Kidney (tissue), 14 donors: ENCODE measurements around the gene CLTB. TPM values are rescaled to one million over a fixed set of nuclear protein-coding genes. Genes with fewer than 3 reads are reported as not detected.

Source experiments
- DNase-seq, 5 donors: peaks; one replicate each; pipeline ENCODE4 v3.0.0-alpha.2; 2013 to 2020
- FAIRE-seq: peaks from 2 replicates; lab custom pipeline; 2012; peaks lifted over from hg19 to GRCh38; lab: Jason Lieb, UNC
- H3K27ac ChIP-seq, 2 donors: one replicate each; pipeline ENCODE4 v1.7.0; 2013; ENCODE audit warnings: low read depth in 2 of 2, low read length in 2 of 2, inconsistent platforms in 1 of 2
- H3K27me3 ChIP-seq: one replicate; pipeline ENCODE4 v1.7.1; 2013; ENCODE audit warnings: low read length, inconsistent platforms; ENCODE audit not compliant: control insufficient read depth, insufficient read depth
- H3K36me3 ChIP-seq, 3 donors: one replicate each; pipeline versions ENCODE4 v1.7.0 to v1.7.1; 2013; ENCODE audit warnings: low read length in 3 of 3, control low read depth in 1 of 3, inconsistent platforms in 1 of 3; ENCODE audit not compliant: insufficient read depth in 3 of 3, control insufficient read depth in 2 of 3
- H3K4me1 ChIP-seq, 3 donors: one replicate each; pipeline versions ENCODE4 v1.7.0 to v1.7.1; 2013; ENCODE audit warnings: low read length in 3 of 3, inconsistent platforms in 1 of 3, low read depth in 1 of 3; ENCODE audit not compliant: control insufficient read depth in 2 of 3, insufficient read depth in 2 of 3
- H3K4me3 ChIP-seq, 3 donors: one replicate each; pipeline versions ENCODE4 v1.7.0 to v1.8.1; 2013; ENCODE audit warnings: low read length in 3 of 3, control low read depth in 1 of 3, inconsistent platforms in 1 of 3
- H3K9ac ChIP-seq, 3 donors: one replicate each; pipeline versions ENCODE4 v1.7.0 to v1.7.1; 2013; ENCODE audit warnings: low read length in 3 of 3, control low read depth in 1 of 3, inconsistent platforms in 1 of 3
- H3K9me3 ChIP-seq, 3 donors: one replicate each; pipeline versions ENCODE4 v1.7.0 to v1.7.1; 2013; ENCODE audit warnings: low read length in 3 of 3, control low read depth in 1 of 3, inconsistent platforms in 1 of 3; ENCODE audit not compliant: control insufficient read depth in 2 of 3, insufficient read depth in 1 of 3
- intact Hi-C: fragments of 100-400 bp; cut with DNase I; formaldehyde crosslinking; loops from one replicate; pipeline ENCODE4 v1.11.1; 2022
- microRNA-seq: library from miRNA; unstranded; fragments of <30 nt; microRNA quantifications from one replicate; pipeline ENCODE4 v1.2.0, GENCODE V29; 2020
- polyA plus RNA-seq: library from polyadenylated mRNA; stranded (reverse); fragments of 350-450 nt; fragmentation: Illumina TruSeq; extraction: RNeasy Lipid Tissue Mini Kit (QIAGEN cat#74804); gene quantifications from one replicate; pipeline ENCODE4 v1.2.3, GENCODE V29; 2014; ENCODE audit warnings: low read depth, low replicate concordance; ENCODE audit not compliant: insufficient read depth
- total RNA-seq: library from RNA; stranded (reverse); fragmentation: NEBNext Ultra II Directional; extraction: Animal tissue kit (Norgen Biotek cat#: 25700); gene quantifications from one replicate; pipeline ENCODE4 v1.2.1, GENCODE V29; 2021
- TF ChIP-seq, protein P1 (sequence below): IDR thresholded peaks from 3 replicates; pipeline ENCODE4 v1.5.1; 2012; ENCODE audit warnings: mild to moderate bottlenecking, moderate library complexity, borderline replicate concordance; ENCODE audit not compliant: insufficient read depth; ENCODE audit errors: extremely low read depth
- donor health status: control.
- donor health status: control.
- donor health status: control.
- donor health status: control.
- donor health status: control.
- donor health status: DM: yes; HTN: yes; CAD: no.
- donor health status: Normal renal cell carcinoma (clear cell type).

The CLTB gene
- total and polyA plus RNA-seq, 2 donors from 2014 or later = 76.3 to 151 TPM

DNA sequence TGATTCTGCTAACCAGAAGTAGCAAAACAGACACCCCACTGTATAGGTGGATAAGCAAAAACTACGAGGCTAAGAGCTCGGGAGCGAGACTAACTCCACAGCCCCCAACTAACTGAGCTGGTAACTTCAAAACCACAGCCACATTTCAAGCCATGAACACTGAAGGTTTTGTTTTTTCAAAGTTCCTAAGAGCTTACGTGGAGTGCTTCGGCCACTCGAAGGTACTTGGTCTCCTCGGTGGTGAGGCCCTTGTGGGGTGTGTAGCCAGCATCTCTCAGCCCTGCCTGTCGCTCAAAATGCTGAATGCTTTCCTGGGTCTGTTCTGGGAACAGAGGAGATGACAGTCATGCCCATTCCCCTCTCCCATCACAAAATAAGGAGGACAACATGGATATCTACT is 65.9 kb downstream of the CLTB start:
- H3K4me1 ChIP-seq = peaks cover 0 to 2% (median 0%) of the 10 kb centered on the region in 3 donors
- no peak for DNase-seq
- TF ChIP-seq, protein P1, sequence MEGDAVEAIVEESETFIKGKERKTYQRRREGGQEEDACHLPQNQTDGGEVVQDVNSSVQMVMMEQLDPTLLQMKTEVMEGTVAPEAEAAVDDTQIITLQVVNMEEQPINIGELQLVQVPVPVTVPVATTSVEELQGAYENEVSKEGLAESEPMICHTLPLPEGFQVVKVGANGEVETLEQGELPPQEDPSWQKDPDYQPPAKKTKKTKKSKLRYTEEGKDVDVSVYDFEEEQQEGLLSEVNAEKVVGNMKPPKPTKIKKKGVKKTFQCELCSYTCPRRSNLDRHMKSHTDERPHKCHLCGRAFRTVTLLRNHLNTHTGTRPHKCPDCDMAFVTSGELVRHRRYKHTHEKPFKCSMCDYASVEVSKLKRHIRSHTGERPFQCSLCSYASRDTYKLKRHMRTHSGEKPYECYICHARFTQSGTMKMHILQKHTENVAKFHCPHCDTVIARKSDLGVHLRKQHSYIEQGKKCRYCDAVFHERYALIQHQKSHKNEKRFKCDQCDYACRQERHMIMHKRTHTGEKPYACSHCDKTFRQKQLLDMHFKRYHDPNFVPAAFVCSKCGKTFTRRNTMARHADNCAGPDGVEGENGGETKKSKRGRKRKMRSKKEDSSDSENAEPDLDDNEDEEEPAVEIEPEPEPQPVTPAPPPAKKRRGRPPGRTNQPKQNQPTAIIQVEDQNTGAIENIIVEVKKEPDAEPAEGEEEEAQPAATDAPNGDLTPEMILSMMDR = no peak
- no peak for FAIRE-seq
- H3K4me3 ChIP-seq = no peak overlapping the region
- H3K27me3 ChIP-seq = no peaks in the 10 kb centered on the region
- peaks cover 14 to 93% (median 63%) of the 10 kb centered on the region in 3 donors for H3K36me3 ChIP-seq
- H3K9ac ChIP-seq = no peak overlapping the region
- no peak overlapping the region for H3K27ac ChIP-seq
- no peaks in the 10 kb centered on the region for H3K9me3 ChIP-seq
- intact Hi-C loops = no loop called here

DNA sequence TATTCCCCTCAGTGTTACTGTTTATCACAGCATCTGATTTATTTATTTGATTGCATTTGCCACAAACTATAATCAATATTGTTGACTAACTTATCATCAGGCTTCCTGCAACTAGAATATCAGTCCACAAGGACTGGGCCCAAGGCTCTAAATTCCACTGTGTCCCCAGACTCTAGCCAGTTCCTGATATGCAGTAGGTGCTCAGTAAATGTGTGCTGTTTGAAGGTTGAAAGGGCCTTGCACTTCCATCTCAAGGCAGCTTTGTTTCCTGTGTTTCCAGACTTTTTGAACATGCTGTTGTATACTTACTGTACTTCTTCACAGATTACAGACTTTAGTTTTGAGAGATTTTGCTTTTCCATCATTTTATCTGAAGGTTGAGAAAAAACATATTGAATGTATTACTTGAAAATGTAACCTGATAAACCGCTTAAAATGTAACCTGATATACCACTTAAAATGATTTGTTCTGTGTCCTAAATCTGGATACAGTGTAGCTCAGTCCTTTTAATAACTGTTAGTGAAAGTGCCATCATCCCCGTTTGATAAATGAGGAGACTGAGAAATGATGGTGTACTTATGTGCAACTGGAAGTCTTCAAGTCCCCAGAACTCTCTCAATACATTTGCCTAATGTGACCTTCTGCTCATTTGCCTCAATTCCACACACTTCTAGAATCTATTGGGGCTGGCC is 73.4 kb downstream of the CLTB start:
- DNase-seq (no peak), FAIRE-seq (no peak)
- intact Hi-C loops = no loop called here
- Histone ChIP-seq H3K27me3 (no peaks in the 10 kb centered on the region), H3K9me3 (no peaks in the 10 kb centered on the region), H3K27ac (peak overlapping the region in 1 of 2 donors; percentile 73), H3K36me3 (peaks cover 4 to 22% (median 10%) of the 10 kb centered on the region in 3 donors), H3K4me3 (no peak overlapping the region), H3K9ac (no peak overlapping the region), H3K4me1 (peaks cover 0 to 15% (median 9%) of the 10 kb centered on the region in 3 donors)
- TF ChIP-seq, protein P1 = no peak

Small RNA genes within 50 kb of the gene (microRNA-seq; reads per million reads assigned to microRNA genes)
- gene MIR1271 = 12.2 reads per million, percentile 24 among the genes with 10 or more reads in this experiment

Other genes starting within 250 kb of the CLTB start
- gene SIMC1, start 178.1 kb downstream of the CLTB start, total RNA-seq = 10.0 TPM
- 4.1 TPM for gene SIMC1, start 178.1 kb downstream of the CLTB start, polyA plus RNA-seq
- 109 TPM for gene KIAA1191, start 54.8 kb downstream of the CLTB start, total RNA-seq
- gene KIAA1191, start 54.8 kb downstream of the CLTB start, polyA plus RNA-seq = 208 TPM
- 6.2 TPM for gene ARL10, start 51.1 kb downstream of the CLTB start, total RNA-seq
- gene ARL10, start 51.1 kb downstream of the CLTB start, polyA plus RNA-seq = 2.9 TPM
- 18.1 TPM for gene NOP16, start 27.9 kb downstream of the CLTB start, total RNA-seq
- 32.1 TPM for gene NOP16, start 27.9 kb downstream of the CLTB start, polyA plus RNA-seq
- gene HIGD2A, start 27.8 kb downstream of the CLTB start, total RNA-seq = 105 TPM
- 344 TPM for gene HIGD2A, start 27.8 kb downstream of the CLTB start, polyA plus RNA-seq
- 31.7 TPM for gene FAF2, start 31.8 kb upstream of the CLTB start, total RNA-seq
- 11.1 TPM for gene FAF2, start 31.8 kb upstream of the CLTB start, polyA plus RNA-seq
- 61.8 TPM for gene RNF44, start 120.9 kb upstream of the CLTB start, total RNA-seq
- gene RNF44, start 120.9 kb upstream of the CLTB start, polyA plus RNA-seq = 12.5 TPM
- 4.2 TPM for gene CDHR2, start 132.8 kb upstream of the CLTB start, total RNA-seq
- 8.0 TPM for gene CDHR2, start 132.8 kb upstream of the CLTB start, polyA plus RNA-seq
- 1.3 TPM for gene GPRIN1, start 193.6 kb upstream of the CLTB start, total RNA-seq
- 0.45 TPM for gene GPRIN1, start 193.6 kb upstream of the CLTB start, polyA plus RNA-seq
- gene SNCB, start 214.0 kb upstream of the CLTB start, total RNA-seq = not detected
- gene SNCB, start 214.0 kb upstream of the CLTB start, polyA plus RNA-seq = not detected
- not detected for gene EIF4E1B, start 214.1 kb upstream of the CLTB start, total RNA-seq
- gene EIF4E1B, start 214.1 kb upstream of the CLTB start, polyA plus RNA-seq = not detected
- gene TSPAN17, start 230.9 kb upstream of the CLTB start, total RNA-seq = 34.3 TPM
- 32.1 TPM for gene TSPAN17, start 230.9 kb upstream of the CLTB start, polyA plus RNA-seq